GM18951 (cell line): ENCODE results near the gene RPL27.
"Not testable (repeated sequence)": the region's sequence is repeated elsewhere in the genome, so short reads cannot be mapped to it uniquely, and the experiment has no call there.

Source experiments
- POLR2A ChIP-seq: IDR thresholded peaks from 4 replicates; pipeline ENCODE4 v1.6.1; 2011; ENCODE audit warnings: mild to moderate bottlenecking; ENCODE audit not compliant: insufficient read length, insufficient read depth; ENCODE audit errors: extremely low read depth
- in situ Hi-C: fragments of 300-500 bp; cut with MboI; formaldehyde crosslinking; loops from one replicate; pipeline ENCODE4 v1.12.0; 2022; ENCODE audit warnings: low sequenced_read_pairs, mixed read lengths, inconsistent platforms; ENCODE audit not compliant: unreplicated experiment

RPL27 gene

DNA sequence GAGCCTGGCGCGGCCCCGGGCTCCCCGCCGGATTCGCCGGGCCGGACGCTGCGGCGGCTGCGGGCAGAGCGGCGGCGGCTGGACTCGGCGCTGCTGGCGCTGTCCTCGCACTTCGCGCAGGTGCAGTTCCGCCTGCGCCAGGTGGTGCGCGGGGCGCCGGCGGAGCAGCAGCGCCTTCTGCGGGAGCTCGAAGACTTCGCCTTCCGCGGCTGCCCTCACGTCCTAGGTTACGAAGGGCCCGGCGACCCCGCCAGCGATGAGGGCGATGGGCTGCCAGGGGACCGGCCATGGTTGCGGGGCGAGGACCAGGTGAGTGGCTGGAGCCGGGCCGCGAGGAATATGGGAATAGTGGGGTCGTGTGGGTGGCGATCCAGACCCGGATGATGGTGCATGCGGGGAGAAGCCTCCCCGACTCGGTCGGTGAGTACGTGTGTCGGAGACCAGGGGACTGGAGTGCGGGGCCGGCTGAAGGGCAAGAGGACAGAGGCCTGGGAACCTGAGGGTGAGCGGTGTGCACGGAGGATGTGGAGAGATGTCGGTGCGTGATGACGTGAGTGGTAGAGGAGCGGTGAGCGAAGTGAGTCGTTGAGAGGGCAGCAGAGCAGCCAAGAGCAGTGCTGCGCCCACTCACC lies 17.3 kb upstream of the RPL27 start:
- in situ Hi-C loops: no loop called here
- TF ChIP-seq POLR2A: no peak

- no peak for TF ChIP-seq POLR2A
- in situ Hi-C loops: no loop called here
These were observed 16.0 kb upstream of the RPL27 start for GRCh38 chr17:42982266-42982665.

DNA sequence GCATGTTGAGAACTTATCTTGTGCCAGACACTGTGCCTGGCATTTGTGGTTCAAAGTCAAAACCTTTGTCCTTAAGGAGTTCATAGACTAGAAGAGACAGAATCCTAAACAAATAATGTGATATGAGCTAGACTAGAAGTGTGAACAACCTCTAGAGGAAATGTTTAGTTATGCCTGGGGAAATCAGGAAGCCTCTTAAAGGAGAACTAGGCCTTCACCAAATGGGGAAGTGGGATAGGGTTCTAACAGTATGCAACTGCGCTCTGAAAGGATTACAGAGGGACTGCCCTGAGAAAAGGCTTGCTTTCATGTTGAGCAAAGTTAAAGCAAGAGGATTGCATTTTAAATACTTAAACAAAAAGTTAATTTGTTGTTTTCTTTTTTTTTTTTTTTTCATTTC lies 13.0 kb upstream of the RPL27 start:
- no peak for TF ChIP-seq POLR2A
- in situ Hi-C loops: no loop called here

- TF ChIP-seq POLR2A: no peak
- in situ Hi-C loops: no loop called here
These were observed 9.1 kb upstream of the RPL27 start for GRCh38 chr17:42989141-42989540.

DNA sequence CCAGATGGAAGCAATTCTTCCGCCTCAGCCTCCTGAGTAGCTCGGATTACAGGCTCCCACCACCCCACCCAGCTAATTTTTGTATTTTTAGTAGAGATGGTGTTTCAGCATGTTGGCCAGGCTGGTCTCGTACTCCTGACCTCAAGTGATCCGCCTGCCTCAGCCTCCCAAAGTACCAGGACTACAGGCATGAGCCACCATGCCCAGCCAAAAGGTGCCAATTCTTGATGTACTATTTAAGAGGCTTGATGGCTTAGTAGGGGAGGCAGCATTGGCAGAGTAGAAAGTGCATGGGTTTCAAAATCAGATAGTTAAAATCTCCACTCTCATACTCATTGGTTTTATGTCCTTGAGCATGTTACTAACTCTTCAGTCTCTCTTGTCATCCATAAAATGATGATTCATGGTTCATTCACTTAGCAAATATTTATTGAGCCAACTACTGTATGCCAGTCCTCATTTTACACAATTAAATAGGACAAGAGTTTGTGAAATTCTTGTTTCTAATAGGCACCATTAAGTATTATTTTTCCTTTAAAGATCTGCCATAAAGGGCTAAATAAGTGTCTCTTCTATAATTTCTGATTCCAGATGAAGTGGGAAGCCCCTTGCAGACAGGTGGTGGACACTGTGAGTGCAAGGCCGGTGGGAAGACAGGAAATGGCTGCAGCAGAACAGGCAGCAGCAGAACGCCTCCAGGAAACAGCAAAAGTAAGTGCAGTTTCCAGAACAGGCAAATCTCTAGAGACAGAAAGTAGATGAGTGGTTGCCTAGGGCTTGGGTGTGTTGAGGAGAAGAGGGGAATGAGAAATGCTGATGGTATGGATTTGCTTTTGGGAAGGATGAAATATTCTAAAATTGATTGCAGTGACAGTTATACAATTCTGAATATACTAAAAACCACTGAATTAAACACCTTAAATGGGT lies 8.2 kb upstream of the RPL27 start:
- in situ Hi-C loops: no loop called here
- no peak for TF ChIP-seq POLR2A

DNA sequence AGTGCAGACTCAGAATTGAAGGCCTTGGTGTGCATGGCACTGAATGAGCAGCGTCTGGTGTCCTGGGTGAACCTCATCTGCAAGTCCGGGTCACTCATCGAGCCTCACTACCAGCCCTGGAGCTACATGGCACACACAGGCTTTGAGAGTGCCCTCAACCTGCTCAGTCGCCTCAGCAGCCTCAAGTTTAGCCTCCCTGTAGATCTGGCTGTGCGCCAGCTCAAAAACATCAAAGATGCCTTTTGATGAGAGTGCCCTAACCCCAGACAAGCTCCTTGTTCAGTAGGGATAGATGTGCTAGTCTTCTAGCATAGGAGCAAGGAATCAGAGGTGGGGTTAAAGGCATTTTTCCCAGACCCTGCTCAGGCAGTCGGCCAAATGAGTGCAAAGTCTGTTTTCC lies 6.7 kb upstream of the RPL27 start:
- TF ChIP-seq POLR2A: no peak
- in situ Hi-C loops: no loop called here

- no peak for TF ChIP-seq POLR2A
- in situ Hi-C loops: no loop called here
These were observed 5.3 kb upstream of the RPL27 start for GRCh38 chr17:42992872-42993271.

GRCh38 chr17:42993913-42994312 lies 4.3 kb upstream of the RPL27 start:
- in situ Hi-C loops: not testable (repeated sequence)

- no peak for TF ChIP-seq POLR2A
- in situ Hi-C loops: no loop called here
These were observed 732 bp upstream of the RPL27 start for GRCh38 chr17:42997390-42997983.

DNA sequence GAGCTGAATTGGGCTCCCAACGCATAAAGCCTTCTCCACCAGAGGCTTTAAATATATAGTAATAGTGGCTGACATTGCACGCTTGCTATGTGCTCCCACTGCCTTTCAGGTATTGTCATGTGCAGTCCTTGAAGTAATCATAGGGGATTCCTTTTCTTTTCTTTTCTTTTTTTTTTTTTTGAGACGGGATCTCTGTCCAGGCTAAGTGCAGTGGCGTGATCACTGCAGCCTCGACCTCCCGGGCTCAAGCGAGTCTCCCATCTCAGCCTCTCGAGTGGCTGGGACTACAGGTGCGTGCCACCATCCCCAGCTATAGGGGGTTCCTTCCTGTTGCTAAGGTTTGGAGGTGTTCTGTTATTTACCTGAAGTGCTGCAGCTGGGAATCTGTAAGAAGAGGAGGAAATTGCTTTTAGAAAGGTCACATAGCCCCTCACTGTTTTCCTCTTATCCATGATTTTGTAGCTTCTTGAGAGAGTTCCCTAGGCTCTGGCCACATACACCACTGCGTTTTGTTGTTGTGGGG lies 845 bp downstream of the RPL27 start:
- TF ChIP-seq POLR2A: no peak
- in situ Hi-C loops: no loop called here

- in situ Hi-C loops: not testable (repeated sequence)
These were observed 2.7 kb downstream of the RPL27 start for GRCh38 chr17:43000894-43001293.

GRCh38 chr17:43003542-43004172 lies 5.4 kb downstream of the RPL27 start:
- in situ Hi-C loops: no loop called here
- TF ChIP-seq POLR2A: no peak
